Spinal cord (tissue), 10 donors: ENCODE data around the gene ACAP2. TPM values are rescaled to one million over a fixed set of nuclear protein-coding genes. Genes with fewer than 3 reads are reported as not detected.
"Not testable (repeated sequence)": the region's sequence is repeated elsewhere in the genome, so short reads cannot be mapped to it uniquely, and the experiment has no call there.

Source experiments
- DNase-seq, 6 donors: peaks; one replicate each; pipeline versions ENCODE4 v3.0.0 to v3.0.0-alpha.2; 2013 to 2015; ENCODE audit warnings: low spot score in 6 of 6, low read depth in 4 of 6
- H3K27ac ChIP-seq: one replicate; pipeline ENCODE4 v1.5.1; 2013; ENCODE audit warnings: low read depth, low read length, control low read depth
- H3K27me3 ChIP-seq: one replicate; pipeline ENCODE4 v1.6.1; 2013; ENCODE audit warnings: low read length; ENCODE audit not compliant: control insufficient read depth, insufficient read depth
- H3K36me3 ChIP-seq: one replicate; pipeline ENCODE4 v1.6.1; 2013; ENCODE audit warnings: low read length; ENCODE audit not compliant: control insufficient read depth, insufficient read depth
- H3K4me1 ChIP-seq: one replicate; pipeline ENCODE4 v1.6.1; 2013; ENCODE audit warnings: low read length; ENCODE audit not compliant: control insufficient read depth, insufficient read depth
- H3K4me3 ChIP-seq: one replicate; pipeline ENCODE4 v1.5.1; 2013; ENCODE audit warnings: low read depth, low read length, control low read depth
- H3K9me3 ChIP-seq: one replicate; pipeline ENCODE4 v1.6.1; 2013; ENCODE audit warnings: low read length; ENCODE audit not compliant: control insufficient read depth, insufficient read depth
- WGBS: methylation state at CpG from one replicate; pipeline ENCODE4 v1.1.5; 2013; ENCODE audit warnings: missing lambda C conversion rate; ENCODE audit not compliant: insufficient coverage; 5-methylcytosine and 5-hydroxymethylcytosine counted together
- polyA plus RNA-seq, 2 donors: library from polyadenylated mRNA; unstranded; fragments of 120-200 nt; gene quantifications; one replicate each; pipeline ENCODE4 v1.2.1, GENCODE V29; 2013; ENCODE audit not compliant: insufficient read length in 2 of 2
- total RNA-seq, 2 donors: library from RNA; depleted of rRNA in 1 of 2; stranded (reverse); fragments of 120-200 nt in 1 of 2; fragments of >200 nt in 1 of 2; gene quantifications; one replicate each; pipeline versions ENCODE4 v1.2.3 to v1.2.4, GENCODE V29; 2013 to 2014
- donor health status: healthy.

The ACAP2 gene
- total and polyA plus RNA-seq, 4 donors: 34.5 to 197 (median 57.2) TPM

GRCh38 chr3:195398460-195398859 is 44.4 kb downstream of the ACAP2 start:
- H3K9me3 ChIP-seq, DNase-seq, H3K27me3 ChIP-seq, H3K27ac ChIP-seq, H3K4me1 ChIP-seq, H3K36me3 ChIP-seq, H3K4me3 ChIP-seq: not testable (repeated sequence)
- WGBS: 90% methylated on average over 4 of the region's 6 CpGs

DNA sequence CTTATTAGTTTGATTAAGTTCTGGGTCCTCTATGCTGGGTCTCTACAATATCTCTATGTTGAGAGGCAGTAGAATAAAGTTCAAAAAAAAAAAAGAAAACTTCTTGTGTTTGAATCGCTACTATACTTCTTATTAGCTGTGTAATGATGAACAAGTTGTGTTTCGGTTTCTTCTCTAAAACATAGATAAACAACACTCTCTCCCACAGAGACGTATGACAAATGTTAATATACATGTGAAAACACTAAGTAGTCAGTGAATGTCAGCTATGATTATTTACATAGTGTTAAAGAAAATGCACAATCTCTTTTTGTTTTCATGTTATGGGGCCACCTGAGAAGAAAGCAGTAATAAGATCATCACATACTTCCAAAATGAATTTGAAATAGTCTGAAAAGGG is 45.3 kb downstream of the ACAP2 start:
- Histone ChIP-seq H3K9me3 (no peaks in the 10 kb centered on the region), H3K4me3 (no peak overlapping the region), H3K27me3 (no peaks in the 10 kb centered on the region), H3K27ac (no peak overlapping the region), H3K36me3 (no peaks in the 10 kb centered on the region), H3K4me1 (peaks cover 4% of the 10 kb centered on the region)
- WGBS: no CpG with 5 or more reads among the region's 3 CpGs
- no peak for DNase-seq

DNA sequence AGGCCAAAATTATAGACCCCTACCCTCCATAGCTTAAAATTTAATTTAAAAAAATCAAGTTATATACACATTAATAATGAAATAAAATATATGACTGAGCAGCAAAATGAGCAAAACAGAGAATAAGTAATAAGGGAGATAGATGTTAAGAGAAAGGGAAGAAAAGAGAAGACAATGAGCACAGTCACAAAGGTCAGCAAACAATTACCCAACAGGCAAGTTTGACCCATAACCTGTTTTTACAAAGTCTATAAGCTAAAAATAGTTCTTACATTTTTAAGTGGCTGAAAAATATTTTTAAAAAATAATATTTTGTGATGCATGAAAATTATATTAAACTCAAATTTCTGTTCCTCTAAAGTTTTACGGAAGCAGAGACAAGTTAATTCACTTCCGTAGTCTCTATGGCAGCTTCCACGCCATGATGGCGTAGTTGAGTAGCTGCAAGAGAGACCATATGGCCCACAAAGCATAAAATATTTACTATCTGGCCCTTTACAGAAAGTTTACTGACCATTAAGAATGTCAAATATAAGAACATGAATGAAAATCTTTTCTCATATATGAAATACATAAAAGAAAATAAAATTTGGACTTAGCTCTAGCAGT is 47.5 kb downstream of the ACAP2 start:
- Histone ChIP-seq H3K9me3 (no peaks in the 10 kb centered on the region), H3K36me3 (no peaks in the 10 kb centered on the region), H3K27me3 (no peaks in the 10 kb centered on the region), H3K27ac (no peak overlapping the region), H3K4me3 (no peak overlapping the region), H3K4me1 (peaks cover 4% of the 10 kb centered on the region)
- WGBS: no CpG with 5 or more reads among the region's 4 CpGs
- no peak for DNase-seq

- Histone ChIP-seq H3K9me3 (no peaks in the 10 kb centered on the region), H3K4me3 (no peak overlapping the region), H3K27me3 (no peaks in the 10 kb centered on the region), H3K4me1 (peaks cover 4% of the 10 kb centered on the region), H3K36me3 (peaks cover 3% of the 10 kb centered on the region), H3K27ac (no peak overlapping the region)
- DNase-seq: no peak
- 33% methylated on average over 1 of the region's 3 CpGs for WGBS
These were observed 48.1 kb downstream of the ACAP2 start for GRCh38 chr3:195394700-195395099.

GRCh38 chr3:195394024-195394423 is 48.8 kb downstream of the ACAP2 start:
- no peak overlapping the region for H3K4me3 ChIP-seq
- no peak overlapping the region for H3K27ac ChIP-seq
- peaks cover 4% of the 10 kb centered on the region for H3K4me1 ChIP-seq
- H3K9me3 ChIP-seq: no peaks in the 10 kb centered on the region
- H3K27me3 ChIP-seq: no peaks in the 10 kb centered on the region
- H3K36me3 ChIP-seq: peaks cover 4% of the 10 kb centered on the region
- 100% methylated on average over 4 of the region's 7 CpGs for WGBS
- DNase-seq: no peak

GRCh38 chr3:195388380-195388779 is 54.4 kb downstream of the ACAP2 start:
- no peaks in the 10 kb centered on the region for H3K9me3 ChIP-seq
- H3K4me1 ChIP-seq: no peaks in the 10 kb centered on the region
- H3K27ac ChIP-seq: no peak overlapping the region
- peaks cover 4% of the 10 kb centered on the region for H3K36me3 ChIP-seq
- 100% methylated on average over 1 of the region's 2 CpGs for WGBS
- DNase-seq: no peak
- H3K27me3 ChIP-seq: no peaks in the 10 kb centered on the region
- no peak overlapping the region for H3K4me3 ChIP-seq

DNA sequence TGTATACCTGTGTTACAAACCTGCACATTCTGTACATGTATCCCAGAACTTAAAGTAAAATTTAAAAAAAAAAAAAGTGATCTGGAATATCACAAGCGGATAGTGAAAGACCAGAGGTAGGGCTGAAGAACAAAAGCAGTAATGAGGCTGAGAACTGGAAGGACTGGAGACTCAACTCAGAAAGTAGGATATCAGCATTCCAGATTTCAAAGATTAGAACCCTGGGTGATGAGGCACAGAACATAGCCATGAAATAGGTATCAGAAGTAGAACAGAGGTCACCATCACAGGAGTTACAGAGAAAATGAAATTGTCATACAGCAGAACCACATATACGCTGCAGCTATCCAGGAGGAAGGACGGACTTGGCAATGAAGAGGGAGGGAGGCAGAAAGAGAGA is 56.1 kb downstream of the ACAP2 start:
- Histone ChIP-seq H3K27ac (no peak overlapping the region), H3K36me3 (peaks cover 4% of the 10 kb centered on the region), H3K9me3 (no peaks in the 10 kb centered on the region), H3K4me3 (no peak overlapping the region), H3K27me3 (no peaks in the 10 kb centered on the region), H3K4me1 (no peaks in the 10 kb centered on the region)
- no peak for DNase-seq
- WGBS: 89% methylated on average over 3 of the region's 3 CpGs

- Histone ChIP-seq H3K4me3 (no peak overlapping the region), H3K4me1 (no peaks in the 10 kb centered on the region), H3K36me3 (peaks cover 4% of the 10 kb centered on the region), H3K27ac (no peak overlapping the region), H3K9me3 (no peaks in the 10 kb centered on the region), H3K27me3 (no peaks in the 10 kb centered on the region)
- DNase-seq: no peak
- 46% methylated on average over 1 of the region's 2 CpGs for WGBS
These were observed 57.3 kb downstream of the ACAP2 start for GRCh38 chr3:195385526-195385925.

DNA sequence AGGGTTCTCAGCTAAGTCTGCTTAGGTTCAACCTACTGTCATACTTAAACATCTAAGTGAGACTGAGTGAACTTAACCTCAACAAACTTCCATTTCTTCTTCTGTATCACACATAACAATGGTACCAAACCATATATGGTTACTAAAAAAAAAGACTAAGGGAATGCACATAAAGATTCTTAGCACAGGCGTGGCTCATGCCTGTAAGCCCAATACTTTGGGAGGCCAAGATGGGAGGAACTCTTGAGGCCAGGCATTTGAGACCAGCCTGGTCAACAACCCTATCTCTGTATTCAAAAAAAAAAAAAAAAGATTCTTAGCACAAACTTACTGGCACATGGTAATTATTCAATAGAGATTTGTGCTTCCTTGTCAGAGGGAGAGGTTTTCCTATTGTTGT is 57.9 kb downstream of the ACAP2 start:
- Histone ChIP-seq H3K9me3 (no peaks in the 10 kb centered on the region), H3K36me3 (peaks cover 4% of the 10 kb centered on the region), H3K4me1 (no peaks in the 10 kb centered on the region), H3K4me3 (no peak overlapping the region), H3K27ac (no peak overlapping the region), H3K27me3 (no peaks in the 10 kb centered on the region)
- WGBS: no CpG with 5 or more reads among the region's 1 CpG
- no peak for DNase-seq

GRCh38 chr3:195372220-195372619 is 70.6 kb downstream of the ACAP2 start:
- Histone ChIP-seq H3K9me3 (no peaks in the 10 kb centered on the region), H3K27ac (no peak overlapping the region), H3K4me3 (no peak overlapping the region), H3K27me3 (no peaks in the 10 kb centered on the region), H3K36me3 (peaks cover 6% of the 10 kb centered on the region), H3K4me1 (no peaks in the 10 kb centered on the region)
- WGBS: 100% methylated on average over 6 of the region's 7 CpGs
- DNase-seq: no peak
